ENCODE data around the gene SPARC. TPM values are rescaled to one million over a fixed set of nuclear protein-coding genes. Genes with fewer than 3 reads are reported as not detected.

Gene SPARC
- polyA plus RNA-seq, 1 of the 3 experiments (the other 2 are of a cell fraction), result 1,115 TPM

GRCh38 chr5:151733358-151734063 is 46.8 kb upstream of the SPARC start (continued):
- TF ChIP-seq ZBTB33 (IDR thresholded peaks at IDR 0.05; ENCODE audit: borderline replicate concordance, low read depth) (no peak), NRF1 (IDR thresholded peaks at IDR 0.05; ENCODE audit: low read depth, low read length) (no peak), EP300 (IDR thresholded peaks at IDR 0.05; ENCODE audit: borderline replicate concordance in 1 of 2, low read depth in 1 of 2, low read length in 1 of 2) (peak in 1 of 2 experiments; percentile 82; a peak in 2 of 4 replicates), MAX (IDR thresholded peaks at IDR 0.05; ENCODE audit: low read depth) (peak; percentile 56; the same call in 1 of the 2 replicates), TAF1 (IDR thresholded peaks at IDR 0.05; ENCODE audit: borderline replicate concordance, low read depth, low read length) (no peak), NFIC (IDR thresholded peaks at IDR 0.05; ENCODE audit: borderline replicate concordance) (peak; percentile 88), USF1 (IDR thresholded peaks at IDR 0.05; ENCODE audit: borderline replicate concordance, low read depth) (peak; percentile 37; the same call in 1 of the 2 replicates), FOXJ3 (CRISPR knock-in tag; IDR thresholded peaks at IDR 0.05) (no peak), IRF3 (IDR thresholded peaks at IDR 0.05; ENCODE audit: low read depth, low read length) (no peak), CTCF (IDR thresholded peaks at IDR 0.05) (no peak), ELF1 (IDR thresholded peaks at IDR 0.05) (no peak), JUND (IDR thresholded peaks at IDR 0.05) (peak; percentile 77), CHD2 (IDR thresholded peaks at IDR 0.05; ENCODE audit: low read length, partially characterized antibody) (no peak), YY1 (IDR thresholded peaks at IDR 0.05; ENCODE audit: low read depth) (no peak; the same call in 1 of the 2 replicates), RFX5 (IDR thresholded peaks at IDR 0.05; ENCODE audit: low read length) (no peak), SIN3A (IDR thresholded peaks at IDR 0.05; ENCODE audit: borderline replicate concordance, low read depth, low read length) (no peak), POLR2AphosphoS5 (IDR thresholded peaks at IDR 0.05; ENCODE audit: low read depth, low read length) (no peak), MEF2A (IDR thresholded peaks at IDR 0.05; ENCODE audit: borderline replicate concordance, low read depth) (no peak), EZH2phosphoT487 (IDR thresholded peaks at IDR 0.05; ENCODE audit: borderline replicate concordance, low read depth) (no peak), PBX3 (IDR thresholded peaks at IDR 0.05) (peak; percentile 85), FOSL2 (IDR thresholded peaks at IDR 0.05; ENCODE audit: borderline replicate concordance, low read depth) (peak; percentile 66; the same call in 1 of the 2 replicates), RCOR1 (IDR thresholded peaks at IDR 0.05; ENCODE audit: low read length) (no peak), SMC3 (IDR thresholded peaks at IDR 0.05; ENCODE audit: low read depth, low read length) (no peak), RAD21 (IDR thresholded peaks at IDR 0.05; ENCODE audit: low read length) (no peak)
